GM19023 (cell line): ENCODE data around the gene ZNF574.
A peak's percentile ranks its signal among the peaks of the same experiment; 100 is the strongest.
"Not testable (repeated sequence)": the region's sequence is repeated elsewhere in the genome, so short reads cannot be mapped to it uniquely, and the experiment has no call there.

Experiments
- ATAC-seq: cut with Tn5 transposase; IDR thresholded peaks from one replicate; pipeline ENCODE4 v1.9.1; 2021; ENCODE audit warnings: mild to moderate bottlenecking, moderate library complexity; ENCODE audit not compliant: unreplicated experiment

ZNF574 gene

GRCh38 chr19:42075616-42076379, at the start of gene ZNF574:
ZNF574 (plus strand) TSS chr19:42076166; CDS start chr19:42078607, 2,441 bp downstream.
- ATAC-seq = peak; percentile 92

- no peak for ATAC-seq
These were observed 47.4 kb upstream of the ZNF574 start for GRCh38 chr19:42028304-42029216.

GRCh38 chr19:42030645-42031440, 45.1 kb upstream of the ZNF574 start:
- no peak for ATAC-seq

GRCh38 chr19:42032431-42032830, 43.5 kb upstream of the ZNF574 start:
- no peak for ATAC-seq

- no peak for ATAC-seq
These were observed 42.6 kb upstream of the ZNF574 start for GRCh38 chr19:42033413-42033812.

- ATAC-seq = not testable (repeated sequence)
These were observed 41.1 kb upstream of the ZNF574 start for GRCh38 chr19:42034640-42035391.

- no peak for ATAC-seq
These were observed 38.3 kb upstream of the ZNF574 start for GRCh38 chr19:42037649-42038048.

GRCh38 chr19:42038666-42039065, 37.3 kb upstream of the ZNF574 start:
- no peak for ATAC-seq

- no peak for ATAC-seq
These were observed 35.9 kb upstream of the ZNF574 start for GRCh38 chr19:42040031-42040430.

- ATAC-seq = not testable (repeated sequence)
These were observed 35.5 kb upstream of the ZNF574 start for GRCh38 chr19:42040491-42040890.

- ATAC-seq = no peak
These were observed 33.4 kb upstream of the ZNF574 start for GRCh38 chr19:42042455-42043170.

- ATAC-seq = no peak
These were observed 30.4 kb upstream of the ZNF574 start for GRCh38 chr19:42045575-42045974.

GRCh38 chr19:42048992-42049391, 27.0 kb upstream of the ZNF574 start:
- no peak for ATAC-seq

- no peak for ATAC-seq
These were observed 24.5 kb upstream of the ZNF574 start for GRCh38 chr19:42051166-42052115.

GRCh38 chr19:42052241-42052863, 23.6 kb upstream of the ZNF574 start:
- no peak for ATAC-seq

- no peak for ATAC-seq
These were observed 22.7 kb upstream of the ZNF574 start for GRCh38 chr19:42053037-42053935.

- ATAC-seq = no peak
These were observed 21.8 kb upstream of the ZNF574 start for GRCh38 chr19:42054205-42054604.
